Ascending aorta (tissue), 2 donors: ENCODE data around the gene ZCCHC10. TPM values are rescaled to one million over a fixed set of nuclear protein-coding genes. Genes with fewer than 3 reads are reported as not detected.
"Not testable (repeated sequence)": the region's sequence is repeated elsewhere in the genome, so short reads cannot be mapped to it uniquely, and the experiment has no call there.

ENCODE experiments used
- DNase-seq, 2 donors: peaks; one replicate each; pipeline ENCODE4 v3.0.0-alpha.2; 2019; ENCODE audit warnings: low spot score in 2 of 2
- H3K27ac ChIP-seq, 2 donors: fragments of 200-600 bp; sonication (generic); one replicate each; pipeline ENCODE4 v1.5.1; 2016 to 2017; ENCODE audit warnings: mild to moderate bottlenecking in 1 of 2
- H3K27me3 ChIP-seq: fragments of 200-600 bp; sonication (generic); one replicate; pipeline ENCODE4 v1.5.1; 2017
- H3K36me3 ChIP-seq, 2 donors: fragments of 200-600 bp; sonication (generic); one replicate each; pipeline ENCODE4 v1.5.1; 2016
- H3K4me1 ChIP-seq, 2 donors: fragments of 200-600 bp; sonication (generic); one replicate each; pipeline ENCODE4 v1.5.1; 2016 to 2017; ENCODE audit warnings: mild to moderate bottlenecking in 1 of 2
- H3K4me3 ChIP-seq, 2 donors: fragments of 200-600 bp; sonication (generic); one replicate each; pipeline ENCODE4 v1.5.1; 2016 to 2017; ENCODE audit warnings: mild to moderate bottlenecking in 1 of 2
- H3K9me3 ChIP-seq, 2 donors: fragments of 200-600 bp; sonication (generic); one replicate each; pipeline ENCODE4 v1.5.1; 2016
- CTCF ChIP-seq, 3 experiments: fragments of 200-600 bp in 2 of 3; fragments of 450-650 bp in 1 of 3; sonication (generic) in 2 of 3; IDR thresholded peaks; one replicate each; pipeline ENCODE4 v1.5.1; 2016 to 2019; ENCODE audit warnings: antibody characterized with exemption in 3 of 3, mild to moderate bottlenecking in 1 of 3, moderate library complexity in 1 of 3
- intact Hi-C: fragments of 100-400 bp; cut with DNase I; formaldehyde crosslinking; loops from one replicate; pipeline ENCODE4 v1.15.1; 2023
- total RNA-seq: library from RNA; depleted of rRNA; stranded (reverse); fragments of >200 nt; gene quantifications from one replicate; pipeline ENCODE4 v1.1.0, GENCODE V29; 2016

Gene ZCCHC10
- total RNA-seq, 1 donor from 2014 or later: 1.9 TPM

GRCh38 chr5:133049726-133050048, 23.3 kb upstream of the ZCCHC10 start:
- Histone ChIP-seq H3K36me3 (no peaks in the 10 kb centered on the region), H3K27ac (peak overlapping the region; percentile 96 to 98)
- intact Hi-C loops: loop anchor here (2.0 to 10.0 kb wide), 3 partner anchors 267 to 637 kb away; partner anchors contain the start of gene IRF1

GRCh38 chr5:133048993-133049725, 22.8 kb upstream of the ZCCHC10 start:
- Histone ChIP-seq H3K27ac (peak overlapping the region; percentile 96 to 98), H3K27me3 (no peaks in the 10 kb centered on the region), H3K36me3 (no peaks in the 10 kb centered on the region), H3K4me3 (peak overlapping the region in 1 of 2 donors; percentile 27), H3K9me3 (no peaks in the 10 kb centered on the region), H3K4me1 (peaks cover under 1 to 50% of the 10 kb centered on the region in 2 donors)
- intact Hi-C loops: loop anchor here (5.0 to 10.0 kb wide), 2 partner anchors 267 to 554 kb away; partner anchors contain the start of gene IRF1
- TF ChIP-seq CTCF (IDR thresholded peaks at IDR 0.05): no peak
- no peak for DNase-seq

More at GRCh38 chr5:133049726-133050048, 23.3 kb upstream of the ZCCHC10 start:
- TF ChIP-seq CTCF (IDR thresholded peaks at IDR 0.05): no peak
- Histone ChIP-seq H3K4me3 (peak overlapping the region in 1 of 2 donors; percentile 27), H3K27me3 (no peaks in the 10 kb centered on the region), H3K9me3 (no peaks in the 10 kb centered on the region), H3K4me1 (peaks cover 0 to 53% of the 10 kb centered on the region in 2 donors)
- no peak for DNase-seq

GRCh38 chr5:133047404-133047803, 21.1 kb upstream of the ZCCHC10 start:
- TF ChIP-seq CTCF (IDR thresholded peaks at IDR 0.05): no peak
- H3K4me1 ChIP-seq: peaks cover 2 to 45% of the 10 kb centered on the region in 2 donors
- intact Hi-C loops: loop anchor here (5.0 to 10.0 kb wide), 2 partner anchors 265 to 553 kb away; partner anchors contain the start of gene IRF1
- DNase-seq: no peak
- no peaks in the 10 kb centered on the region for H3K27me3 ChIP-seq
- H3K36me3 ChIP-seq: no peaks in the 10 kb centered on the region
- no peak overlapping the region for H3K4me3 ChIP-seq
- H3K9me3 ChIP-seq: no peaks in the 10 kb centered on the region
- peak overlapping the region; percentile 96 to 98 for H3K27ac ChIP-seq

GRCh38 chr5:133046560-133046959, 20.2 kb upstream of the ZCCHC10 start:
- DNase-seq: peak; percentile 38 to 79
- H3K9me3 ChIP-seq, H3K36me3 ChIP-seq, H3K27me3 ChIP-seq, H3K4me3 ChIP-seq: not testable (repeated sequence)
- intact Hi-C loops: loop anchor here (5.0 to 10.0 kb wide), 2 partner anchors 264 to 552 kb away; partner anchors contain the start of gene IRF1
- Histone ChIP-seq H3K27ac (peak overlapping the region; percentile 96 to 98), H3K4me1 (peaks cover 2 to 45% of the 10 kb centered on the region in 2 donors)

GRCh38 chr5:133041910-133042309, 15.6 kb upstream of the ZCCHC10 start:
- H3K27ac ChIP-seq: peak overlapping the region; percentile 34 to 39
- H3K4me1 ChIP-seq: peaks cover 2 to 15% of the 10 kb centered on the region in 2 donors
- TF ChIP-seq CTCF (IDR thresholded peaks at IDR 0.05): peak in 1 of 3 experiments; percentile 16
- no peaks in the 10 kb centered on the region for H3K9me3 ChIP-seq
- H3K4me3 ChIP-seq: no peak overlapping the region
- no peaks in the 10 kb centered on the region for H3K27me3 ChIP-seq
- no peak for DNase-seq
- no peaks in the 10 kb centered on the region for H3K36me3 ChIP-seq
- intact Hi-C loops: loop anchor here (2.0 to 10.0 kb wide), 2 partner anchors 15 to 547 kb away; partner anchors contain the start of genes IRF1 and ZCCHC10

GRCh38 chr5:133041157-133041784, 14.9 kb upstream of the ZCCHC10 start:
- H3K9me3 ChIP-seq: no peaks in the 10 kb centered on the region
- H3K4me3 ChIP-seq: no peak overlapping the region
- TF ChIP-seq CTCF (IDR thresholded peaks at IDR 0.05): no peak
- no peaks in the 10 kb centered on the region for H3K27me3 ChIP-seq
- H3K27ac ChIP-seq: peak overlapping the region in 1 of 2 donors; percentile 34
- peaks cover 2 to 11% of the 10 kb centered on the region in 2 donors for H3K4me1 ChIP-seq
- DNase-seq: no peak
- no peaks in the 10 kb centered on the region for H3K36me3 ChIP-seq
- intact Hi-C loops: loop anchor here (10.0 kb wide), 1 partner anchor 546 kb away; the partner anchor contains the start of gene IRF1

GRCh38 chr5:133036677-133037076, 10.3 kb upstream of the ZCCHC10 start:
- DNase-seq, intact Hi-C loops: not testable (repeated sequence)

More at GRCh38 chr5:133036677-133037076, 10.3 kb upstream of the ZCCHC10 start:
- H3K4me3 ChIP-seq, H3K27me3 ChIP-seq, H3K4me1 ChIP-seq, H3K36me3 ChIP-seq, H3K27ac ChIP-seq, H3K9me3 ChIP-seq: not testable (repeated sequence)
